Type B pancreatic cell (in vitro differentiated cells): Measurements from ENCODE around the gene SLC35F1. TPM values are rescaled to one million over a fixed set of nuclear protein-coding genes. Genes with fewer than 3 reads are reported as not detected.

Experiments used
- DNase-seq: peaks from one replicate; pipeline ENCODE4 v3.0.0; 2021; ENCODE audit warnings: mixed read lengths; ENCODE audit not compliant: unreplicated experiment; ENCODE audit errors: extremely low spot score
- H3K27ac Mint-ChIP-seq: 2 replicates; pipeline ENCODE4 v1.8.0; 2021; ENCODE audit warnings: mild to moderate bottlenecking, mixed read lengths
- H3K27me3 Mint-ChIP-seq: 2 replicates; pipeline ENCODE4 v1.8.0; 2021; ENCODE audit warnings: mixed read lengths
- H3K36me3 Mint-ChIP-seq: 2 replicates; pipeline ENCODE4 v1.8.0; 2021; ENCODE audit warnings: mixed read lengths
- H3K4me1 Mint-ChIP-seq: one replicate; pipeline ENCODE4 v1.8.0; 2021; ENCODE audit warnings: mixed read lengths; ENCODE audit not compliant: unreplicated experiment
- H3K4me3 Mint-ChIP-seq: 2 replicates; pipeline ENCODE4 v1.8.0; 2021; ENCODE audit warnings: mild to moderate bottlenecking, mixed read lengths
- H3K9me3 Mint-ChIP-seq: 2 replicates; pipeline ENCODE4 v1.8.0; 2021; ENCODE audit warnings: mixed read lengths
- total RNA-seq: library from RNA; stranded (reverse); gene quantifications from 2 replicates; pipeline ENCODE4 v1.2.1, GENCODE V29; 2021; ENCODE audit warnings: low replicate concordance
- TF ChIP-seq, protein P1 (sequence below): fragments of 200-600 bp; sonication (generic); conservative IDR thresholded peaks from 2 replicates; pipeline ENCODE4 v1.5.0; 2021; ENCODE audit warnings: antibody characterized with exemption, mild to moderate bottlenecking

SLC35F1 gene
- total RNA-seq, 1 donor from 2014 or later: 6.1 TPM

DNA sequence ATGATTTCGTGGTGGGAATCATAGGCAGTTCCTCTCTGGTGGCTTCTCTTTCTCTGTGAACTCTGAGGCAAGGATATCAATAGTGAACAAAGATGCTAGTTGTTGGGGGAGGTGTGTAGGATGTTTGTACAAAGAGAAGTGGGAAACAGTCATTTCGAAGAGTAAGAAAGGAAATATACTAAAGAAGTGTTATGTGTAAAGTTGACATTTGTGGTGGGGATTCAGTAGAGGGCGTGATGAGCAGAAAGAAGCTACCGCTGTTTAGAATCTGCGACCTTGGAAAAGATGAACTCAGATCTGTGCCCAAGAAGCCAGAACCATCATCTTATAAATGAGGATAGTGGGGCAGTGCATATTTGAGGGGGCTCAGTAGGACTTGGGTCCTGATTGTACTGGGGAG is 11.4 kb downstream of the SLC35F1 start:
- no peaks in the 10 kb centered on the region for H3K36me3 Mint-ChIP-seq
- TF ChIP-seq, protein P1, sequence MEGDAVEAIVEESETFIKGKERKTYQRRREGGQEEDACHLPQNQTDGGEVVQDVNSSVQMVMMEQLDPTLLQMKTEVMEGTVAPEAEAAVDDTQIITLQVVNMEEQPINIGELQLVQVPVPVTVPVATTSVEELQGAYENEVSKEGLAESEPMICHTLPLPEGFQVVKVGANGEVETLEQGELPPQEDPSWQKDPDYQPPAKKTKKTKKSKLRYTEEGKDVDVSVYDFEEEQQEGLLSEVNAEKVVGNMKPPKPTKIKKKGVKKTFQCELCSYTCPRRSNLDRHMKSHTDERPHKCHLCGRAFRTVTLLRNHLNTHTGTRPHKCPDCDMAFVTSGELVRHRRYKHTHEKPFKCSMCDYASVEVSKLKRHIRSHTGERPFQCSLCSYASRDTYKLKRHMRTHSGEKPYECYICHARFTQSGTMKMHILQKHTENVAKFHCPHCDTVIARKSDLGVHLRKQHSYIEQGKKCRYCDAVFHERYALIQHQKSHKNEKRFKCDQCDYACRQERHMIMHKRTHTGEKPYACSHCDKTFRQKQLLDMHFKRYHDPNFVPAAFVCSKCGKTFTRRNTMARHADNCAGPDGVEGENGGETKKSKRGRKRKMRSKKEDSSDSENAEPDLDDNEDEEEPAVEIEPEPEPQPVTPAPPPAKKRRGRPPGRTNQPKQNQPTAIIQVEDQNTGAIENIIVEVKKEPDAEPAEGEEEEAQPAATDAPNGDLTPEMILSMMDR: no peak
- no peak overlapping the region for H3K27ac Mint-ChIP-seq
- H3K4me1 Mint-ChIP-seq: no peaks in the 10 kb centered on the region
- H3K4me3 Mint-ChIP-seq: no peak overlapping the region
- H3K9me3 Mint-ChIP-seq: no peaks in the 10 kb centered on the region
- H3K27me3 Mint-ChIP-seq: peaks cover 5% of the 10 kb centered on the region
- no peak for DNase-seq

DNA sequence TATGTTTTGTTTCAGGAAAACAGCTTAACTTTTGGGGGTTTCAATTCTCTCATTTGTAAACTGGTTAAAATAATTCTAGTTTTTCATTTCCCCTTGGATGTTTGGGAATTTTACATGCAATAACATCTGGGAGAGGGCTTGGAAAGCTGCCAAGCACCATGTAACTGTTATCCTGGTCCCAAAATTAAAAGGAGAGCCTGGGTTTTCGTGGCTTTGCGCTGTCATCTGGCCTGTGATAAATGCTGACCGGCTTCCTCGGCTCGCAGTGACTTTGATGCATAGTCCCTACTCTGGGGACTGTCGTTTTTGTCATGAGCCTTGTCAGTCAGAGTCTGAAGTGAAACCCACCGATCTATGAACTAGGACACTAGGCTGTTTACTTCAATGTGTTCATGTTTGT is 12.2 kb downstream of the SLC35F1 start:
- TF ChIP-seq, protein P1: no peak
- Mint-ChIP-seq H3K27ac (no peak overlapping the region), H3K27me3 (peaks cover 5% of the 10 kb centered on the region), H3K36me3 (no peaks in the 10 kb centered on the region), H3K4me3 (no peak overlapping the region), H3K9me3 (no peaks in the 10 kb centered on the region), H3K4me1 (no peaks in the 10 kb centered on the region)
- DNase-seq: no peak

DNA sequence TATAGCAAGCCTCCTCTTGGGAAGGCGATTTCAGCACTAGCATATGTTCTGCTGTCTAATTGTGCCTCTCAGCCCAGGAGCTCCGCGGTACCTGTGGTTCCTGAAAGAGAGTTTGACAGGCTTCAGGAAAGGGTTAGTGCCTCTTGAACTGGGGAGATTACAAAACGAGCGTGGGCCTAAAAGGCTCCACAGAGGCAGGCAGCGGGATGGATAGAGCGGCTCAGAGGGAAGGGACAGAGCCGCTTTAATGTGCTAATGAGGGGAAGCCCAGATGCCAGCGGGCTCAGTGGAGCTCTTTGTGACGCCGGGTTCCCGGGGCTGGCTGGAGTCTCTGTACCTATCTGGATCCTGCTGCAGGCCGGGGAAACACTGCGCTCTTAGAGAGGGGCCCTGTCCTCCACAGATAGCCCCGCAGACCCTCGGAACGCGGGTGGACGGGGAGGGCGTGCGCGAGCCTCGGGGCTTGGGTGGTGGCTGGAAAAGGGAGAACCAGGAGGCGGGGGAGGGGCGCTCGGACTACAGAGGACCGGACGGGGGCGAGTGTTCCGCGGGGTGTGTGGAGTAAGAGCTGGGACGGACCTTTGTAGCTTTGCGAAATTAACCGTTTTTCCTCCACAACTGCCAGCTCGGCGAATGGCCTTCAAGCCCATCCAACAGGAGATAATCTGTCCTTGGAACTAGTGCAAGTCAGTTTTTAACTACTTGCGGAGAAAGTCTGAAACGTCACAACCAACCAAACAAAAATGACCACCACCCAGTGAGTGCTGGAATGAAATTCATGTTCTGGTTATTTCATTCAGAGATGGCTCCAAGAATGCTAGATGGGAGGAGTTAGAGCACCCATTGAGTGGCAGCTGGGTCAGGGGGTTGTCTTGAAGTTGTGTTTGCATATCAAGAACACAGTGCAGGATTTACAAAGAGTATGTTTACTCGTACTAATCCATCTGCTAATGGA is 13.0 kb downstream of the SLC35F1 start:
- TF ChIP-seq, protein P1: no peak
- DNase-seq: no peak
- no peaks in the 10 kb centered on the region for H3K4me1 Mint-ChIP-seq
- H3K4me3 Mint-ChIP-seq: no peak overlapping the region
- peaks cover 5% of the 10 kb centered on the region for H3K27me3 Mint-ChIP-seq
- H3K9me3 Mint-ChIP-seq: no peaks in the 10 kb centered on the region
- no peak overlapping the region for H3K27ac Mint-ChIP-seq
- no peaks in the 10 kb centered on the region for H3K36me3 Mint-ChIP-seq

DNA sequence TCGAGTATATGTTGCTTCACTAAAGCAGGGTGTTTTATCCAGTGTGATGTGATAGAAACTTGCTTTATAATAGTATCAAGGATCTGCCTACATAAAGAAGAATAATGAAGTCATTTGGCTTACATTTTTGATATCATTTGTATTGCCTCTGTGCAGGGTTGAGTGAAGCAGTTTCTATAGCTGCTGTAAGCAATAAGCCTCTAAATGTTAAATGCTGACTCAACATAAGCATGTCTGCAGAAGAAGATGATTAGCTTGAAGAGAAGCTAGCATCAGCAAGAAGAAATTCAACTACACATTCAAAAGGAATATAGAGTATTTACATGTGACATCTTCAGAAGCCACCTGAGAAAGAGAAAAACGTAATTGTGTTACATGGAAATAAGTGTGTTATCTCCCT is 17.6 kb downstream of the SLC35F1 start:
- H3K4me3 Mint-ChIP-seq: no peak overlapping the region
- TF ChIP-seq, protein P1: no peak
- peaks cover 5% of the 10 kb centered on the region for H3K9me3 Mint-ChIP-seq
- H3K36me3 Mint-ChIP-seq: no peaks in the 10 kb centered on the region
- DNase-seq: no peak
- no peak overlapping the region for H3K27ac Mint-ChIP-seq
- no peaks in the 10 kb centered on the region for H3K4me1 Mint-ChIP-seq
- peaks cover 5% of the 10 kb centered on the region for H3K27me3 Mint-ChIP-seq

DNA sequence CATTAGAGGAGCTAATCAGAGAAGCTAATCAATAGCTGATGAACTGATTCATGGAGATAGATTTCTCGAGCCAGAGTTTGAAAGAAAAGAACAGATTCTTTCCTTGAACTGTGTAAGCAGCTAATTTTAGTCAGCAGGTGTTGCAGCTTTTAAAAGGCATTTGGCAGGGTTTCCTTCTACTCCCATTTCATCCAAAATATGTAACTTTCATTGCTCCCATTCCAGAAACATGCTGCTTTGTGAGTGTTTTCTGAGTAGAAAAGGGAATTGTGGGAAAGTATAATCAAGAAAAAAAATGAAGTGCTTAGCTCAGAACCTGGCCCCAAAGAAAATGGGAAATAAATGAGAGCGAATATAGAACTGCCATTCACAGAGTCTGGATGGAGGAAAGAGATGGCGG is 20.8 kb downstream of the SLC35F1 start:
- no peak for DNase-seq
- no peak overlapping the region for H3K4me3 Mint-ChIP-seq
- H3K4me1 Mint-ChIP-seq: no peaks in the 10 kb centered on the region
- H3K9me3 Mint-ChIP-seq: peaks cover 5% of the 10 kb centered on the region
- H3K27me3 Mint-ChIP-seq: no peaks in the 10 kb centered on the region
- TF ChIP-seq, protein P1: no peak
- no peaks in the 10 kb centered on the region for H3K36me3 Mint-ChIP-seq
- H3K27ac Mint-ChIP-seq: no peak overlapping the region
